HG03045 (cell line): ENCODE data around the gene USP35.
A peak's percentile ranks its signal among the peaks of the same experiment; 100 is the strongest.
"Not testable (repeated sequence)": the region's sequence is repeated elsewhere in the genome, so short reads cannot be mapped to it uniquely, and the experiment has no call there.

Source experiments
- ATAC-seq: cut with Tn5 transposase; IDR thresholded peaks from one replicate; pipeline ENCODE4 v1.9.1; 2021; ENCODE audit warnings: mild to moderate bottlenecking, moderate library complexity; ENCODE audit not compliant: unreplicated experiment

The USP35 gene

GRCh38 chr11:78216021-78216420 is 27.3 kb downstream of the USP35 start:
- ATAC-seq = no peak

GRCh38 chr11:78216571-78217287 is 28.0 kb downstream of the USP35 start:
- ATAC-seq = no peak

GRCh38 chr11:78217650-78218541 is 29.2 kb downstream of the USP35 start:
- no peak for ATAC-seq

GRCh38 chr11:78218707-78219492 is 30.2 kb downstream of the USP35 start:
- no peak for ATAC-seq

- ATAC-seq = no peak
Observed at GRCh38 chr11:78219493-78220217, 30.9 kb downstream of the USP35 start.

- no peak for ATAC-seq
Observed at GRCh38 chr11:78220218-78221157, 31.8 kb downstream of the USP35 start.

GRCh38 chr11:78221396-78222315 is 32.9 kb downstream of the USP35 start:
- no peak for ATAC-seq

GRCh38 chr11:78222726-78223125 is 34.0 kb downstream of the USP35 start:
- ATAC-seq = not testable (repeated sequence)

GRCh38 chr11:78223320-78223954 is 34.7 kb downstream of the USP35 start:
- peak; percentile 66 for ATAC-seq

- no peak for ATAC-seq
Observed at GRCh38 chr11:78224506-78224905, 35.8 kb downstream of the USP35 start.

GRCh38 chr11:78224906-78225420 is 36.2 kb downstream of the USP35 start:
- ATAC-seq = no peak

GRCh38 chr11:78226684-78227680 is 38.3 kb downstream of the USP35 start:
- no peak for ATAC-seq

GRCh38 chr11:78227921-78228320 is 39.2 kb downstream of the USP35 start:
- ATAC-seq = no peak

GRCh38 chr11:78228467-78228866 is 39.7 kb downstream of the USP35 start:
- ATAC-seq = no peak

GRCh38 chr11:78229106-78229505 is 40.4 kb downstream of the USP35 start:
- no peak for ATAC-seq

GRCh38 chr11:78230161-78230877 is 41.6 kb downstream of the USP35 start:
- no peak for ATAC-seq
